Measurements from ENCODE around the gene GHRL.

GHRL gene

GRCh38 chr3:10251006-10251405, 41.7 kb downstream of the GHRL start:
- no peak overlapping the region for H3K4me3 ChIP-seq (ENCODE audit: low read depth, low read length)
- TF ChIP-seq, protein P1, sequence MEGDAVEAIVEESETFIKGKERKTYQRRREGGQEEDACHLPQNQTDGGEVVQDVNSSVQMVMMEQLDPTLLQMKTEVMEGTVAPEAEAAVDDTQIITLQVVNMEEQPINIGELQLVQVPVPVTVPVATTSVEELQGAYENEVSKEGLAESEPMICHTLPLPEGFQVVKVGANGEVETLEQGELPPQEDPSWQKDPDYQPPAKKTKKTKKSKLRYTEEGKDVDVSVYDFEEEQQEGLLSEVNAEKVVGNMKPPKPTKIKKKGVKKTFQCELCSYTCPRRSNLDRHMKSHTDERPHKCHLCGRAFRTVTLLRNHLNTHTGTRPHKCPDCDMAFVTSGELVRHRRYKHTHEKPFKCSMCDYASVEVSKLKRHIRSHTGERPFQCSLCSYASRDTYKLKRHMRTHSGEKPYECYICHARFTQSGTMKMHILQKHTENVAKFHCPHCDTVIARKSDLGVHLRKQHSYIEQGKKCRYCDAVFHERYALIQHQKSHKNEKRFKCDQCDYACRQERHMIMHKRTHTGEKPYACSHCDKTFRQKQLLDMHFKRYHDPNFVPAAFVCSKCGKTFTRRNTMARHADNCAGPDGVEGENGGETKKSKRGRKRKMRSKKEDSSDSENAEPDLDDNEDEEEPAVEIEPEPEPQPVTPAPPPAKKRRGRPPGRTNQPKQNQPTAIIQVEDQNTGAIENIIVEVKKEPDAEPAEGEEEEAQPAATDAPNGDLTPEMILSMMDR (IDR thresholded peaks at IDR 0.05; ENCODE audit: insufficient read depth, low read length, missing control alignments), result no peak
- CTCF ChIA-PET, result interaction anchor here (0.7 to 1.3 kb wide), 2 partner anchors 9 to 13 kb away, joined by 3 read pairs; no protein-coding TSS in a partner anchor
- POLR2A ChIA-PET, result no interaction called here
- no peak for DNase-seq (ENCODE audit: low read depth, low spot score)

DNA sequence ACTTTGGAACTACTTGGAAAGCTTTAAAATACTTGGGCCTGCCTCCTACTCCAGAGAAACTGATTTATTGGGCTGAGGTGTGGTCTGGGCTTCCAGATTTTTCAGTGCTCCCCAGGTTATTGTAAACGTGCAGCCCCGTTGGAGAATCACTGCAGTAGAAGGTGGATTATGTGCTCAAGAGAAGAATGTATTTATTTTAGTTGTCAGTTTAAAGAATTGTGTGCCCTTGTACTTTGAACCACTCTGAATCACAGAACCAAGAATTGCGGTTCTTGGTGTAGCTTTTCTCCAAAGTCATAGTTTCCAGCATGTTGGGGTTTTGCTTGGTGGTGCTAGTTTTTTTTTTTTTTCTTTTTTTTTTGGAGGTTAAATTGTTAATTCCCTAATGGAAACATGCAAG, 42.9 kb downstream of the GHRL start:
- ChIA-PET POLR2A (no interaction called here), CTCF (interaction anchor here (1.3 to 1.8 kb wide), 2 partner anchors 10 to 13 kb away, joined by 3 to 8 read pairs; no protein-coding TSS in a partner anchor)
- DNase-seq (ENCODE audit: low read depth, low spot score), result no peak
- H3K4me3 ChIP-seq (ENCODE audit: low read depth, low read length), result peak overlapping the region; percentile 84
- TF ChIP-seq, protein P1 (IDR thresholded peaks at IDR 0.05; ENCODE audit: insufficient read depth, low read length, missing control alignments), result no peak

DNA sequence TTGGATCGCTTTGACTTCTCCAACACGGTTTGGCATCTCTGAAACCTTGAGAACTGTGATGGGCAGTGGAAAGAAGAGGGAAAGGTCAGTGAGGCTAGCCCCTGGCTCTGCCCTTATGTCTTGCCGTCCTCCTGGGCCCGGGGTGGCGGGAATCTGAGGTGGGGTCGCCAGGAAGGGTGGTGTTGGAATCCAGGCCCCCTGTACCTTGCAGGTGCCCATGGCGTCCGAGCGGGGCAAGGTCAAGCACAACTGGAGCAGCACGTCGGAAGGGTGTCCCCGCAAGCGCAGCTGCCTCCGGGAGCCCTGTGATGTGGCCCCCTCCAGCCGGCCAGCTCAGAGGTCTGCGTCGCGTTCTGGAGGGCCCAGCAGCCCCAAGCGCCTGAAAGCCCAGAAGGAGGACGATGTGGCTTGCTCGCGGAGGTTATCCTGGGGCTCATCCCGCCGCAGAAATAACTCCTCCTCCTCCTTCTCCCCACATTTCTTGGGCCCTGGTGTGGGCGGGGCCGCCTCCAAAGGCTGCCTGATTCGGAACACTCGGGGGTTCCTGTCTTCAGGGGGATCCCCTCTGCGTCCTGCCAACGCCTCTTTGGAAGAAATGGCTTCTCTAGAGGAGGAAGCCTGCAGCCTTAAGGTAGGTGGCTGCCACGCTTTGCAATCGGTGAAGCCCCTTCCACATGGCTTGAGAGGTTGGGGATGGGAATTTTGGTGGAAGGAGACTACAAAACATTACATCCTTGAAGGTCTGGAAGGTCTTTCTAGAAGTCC, 43.6 kb downstream of the GHRL start:
- no peak for DNase-seq (ENCODE audit: low read depth, low spot score)
- TF ChIP-seq, protein P1 (IDR thresholded peaks at IDR 0.05; ENCODE audit: insufficient read depth, low read length, missing control alignments), result no peak
- H3K4me3 ChIP-seq (ENCODE audit: low read depth, low read length), result peak overlapping the region; percentile 84
- ChIA-PET POLR2A (interaction anchor here (1.4 kb wide), 1 partner anchor 44 kb away, joined by 3 read pairs; no protein-coding TSS in a partner anchor), CTCF (interaction anchor here (1.4 to 2.1 kb wide), 4 partner anchors 11 to 98 kb away, joined by 4 to 8 read pairs (median 6); no protein-coding TSS in a partner anchor)

- POLR2A ChIA-PET, result interaction anchor here (0.5 to 1.4 kb wide), 8 partner anchors 13 to 382 kb away, joined by 3 to 6 read pairs (median 3); no protein-coding TSS in a partner anchor
- CTCF ChIA-PET, result interaction anchor here (0.8 to 2.1 kb wide), 7 partner anchors 11 to 97 kb away, joined by 3 to 8 read pairs (median 5); no protein-coding TSS in a partner anchor
- DNase-seq (ENCODE audit: low read depth, low spot score), result peak; percentile 58
- H3K4me3 ChIP-seq (ENCODE audit: low read depth, low read length), result peak within 1 kb of the TSS; percentile 84
- TF ChIP-seq, protein P1 (IDR thresholded peaks at IDR 0.05; ENCODE audit: insufficient read depth, low read length, missing control alignments), result no peak
Measured at GRCh38 chr3:10248184-10248983, 44.4 kb downstream of the GHRL start, which contains the start of gene TATDN2. TATDN2 (plus strand) TSS chr3:10248459; CDS start chr3:10249201, 742 bp downstream.

GRCh38 chr3:10247679-10248183, 45.0 kb downstream of the GHRL start:
- TF ChIP-seq, protein P1 (IDR thresholded peaks at IDR 0.05; ENCODE audit: insufficient read depth, low read length, missing control alignments), result no peak
- ChIA-PET CTCF (interaction anchor here (0.8 to 2.1 kb wide), 6 partner anchors 12 to 96 kb away, joined by 3 to 6 read pairs (median 4); no protein-coding TSS in a partner anchor), POLR2A (interaction anchor here (0.6 to 1.4 kb wide), 7 partner anchors 13 to 381 kb away, joined by 3 to 6 read pairs (median 3); no protein-coding TSS in a partner anchor)
- no peak for DNase-seq (ENCODE audit: low read depth, low spot score)
- peak overlapping the region; percentile 84 for H3K4me3 ChIP-seq (ENCODE audit: low read depth, low read length)

Data from AG04449 (cell line).